Measurements from ENCODE around the gene PACSIN1.

The PACSIN1 gene

GRCh38 chr6:34494973-34495372 lies 29.1 kb downstream of the PACSIN1 start:
- no peak overlapping the region for H2BK12ac ChIP-seq (ENCODE audit: low read length)
- no peak overlapping the region for H2AK5ac ChIP-seq (ENCODE audit: low read length)
- no peaks in the 10 kb centered on the region for H3K36me3 ChIP-seq (ENCODE audit: control insufficient read depth in 1 of 2, insufficient read depth in 2 of 2, low read length in 2 of 2)
- H4K8ac ChIP-seq (ENCODE audit: low read depth, low read length), result no peak overlapping the region
- H3K4me1 ChIP-seq (ENCODE audit: control insufficient read depth in 1 of 2, insufficient read depth in 2 of 2, low read length in 2 of 2), result no peaks in the 10 kb centered on the region
- no peaks in the 10 kb centered on the region for H3K9me3 ChIP-seq (ENCODE audit: insufficient read depth, low read depth, low read length)
- H4K12ac ChIP-seq (ENCODE audit: low read depth, low read length), result no peak overlapping the region
- no peak overlapping the region for H2BK5ac ChIP-seq (ENCODE audit: low read depth, low read length, poor library complexity)
- H3K79me2 ChIP-seq (ENCODE audit: control insufficient read depth, insufficient read depth, low read length, poor library complexity), result no peaks in the 10 kb centered on the region
- no peaks in the 10 kb centered on the region for H3K79me1 ChIP-seq (ENCODE audit: low read length)
- WGBS (ENCODE audit: extremely low coverage, insufficient coverage, insufficient read length), result no CpG with 5 or more reads among the region's 3 CpGs
- H2BK120ac ChIP-seq (ENCODE audit: insufficient read depth, low read length, poor library complexity), result no peak overlapping the region
- H3K4me2 ChIP-seq (ENCODE audit: low read length), result no peak overlapping the region
- no peak overlapping the region for H3K4me3 ChIP-seq (ENCODE audit: low read depth, low read length)
- H2AFZ ChIP-seq (ENCODE audit: insufficient read depth, low read length, poor library complexity), result no peak overlapping the region
- H3K4ac ChIP-seq (ENCODE audit: low read depth, low read length), result no peak overlapping the region
- no peak overlapping the region for H4K91ac ChIP-seq (ENCODE audit: low read depth, low read length)
- no peak overlapping the region for H3K27ac ChIP-seq (ENCODE audit: low read depth, low read length)
- no peak overlapping the region for H3K14ac ChIP-seq (ENCODE audit: low read length)
- H3K9ac ChIP-seq (ENCODE audit: low read length), result no peak overlapping the region
- no peak for DNase-seq
- no peaks in the 10 kb centered on the region for H3K27me3 ChIP-seq (ENCODE audit: insufficient read depth, low read length)
- no peak overlapping the region for H3K23ac ChIP-seq (ENCODE audit: low read length)
- no peak overlapping the region for H3K18ac ChIP-seq (ENCODE audit: low read length)

GRCh38 chr6:34496103-34496685 lies 30.3 kb downstream of the PACSIN1 start:
- no peak overlapping the region for H3K4me3 ChIP-seq (ENCODE audit: low read depth, low read length)
- H3K27ac ChIP-seq (ENCODE audit: low read depth, low read length), result no peak overlapping the region
- H3K9ac ChIP-seq (ENCODE audit: low read length), result no peak overlapping the region
- H2AK5ac ChIP-seq (ENCODE audit: low read length), result no peak overlapping the region
- H4K12ac ChIP-seq (ENCODE audit: low read depth, low read length), result no peak overlapping the region
- no peak overlapping the region for H3K14ac ChIP-seq (ENCODE audit: low read length)
- H3K36me3 ChIP-seq (ENCODE audit: control insufficient read depth in 1 of 2, insufficient read depth in 2 of 2, low read length in 2 of 2), result no peaks in the 10 kb centered on the region
- H4K91ac ChIP-seq (ENCODE audit: low read depth, low read length), result no peak overlapping the region
- H3K79me1 ChIP-seq (ENCODE audit: low read length), result no peaks in the 10 kb centered on the region
- no peaks in the 10 kb centered on the region for H3K27me3 ChIP-seq (ENCODE audit: insufficient read depth, low read length)
- no peak overlapping the region for H3K23ac ChIP-seq (ENCODE audit: low read length)
- no peaks in the 10 kb centered on the region for H3K79me2 ChIP-seq (ENCODE audit: control insufficient read depth, insufficient read depth, low read length, poor library complexity)
- no peak overlapping the region for H3K4me2 ChIP-seq (ENCODE audit: low read length)
- no peak overlapping the region for H4K8ac ChIP-seq (ENCODE audit: low read depth, low read length)
- H3K4ac ChIP-seq (ENCODE audit: low read depth, low read length), result no peak overlapping the region
- no peak for DNase-seq
- H3K4me1 ChIP-seq (ENCODE audit: control insufficient read depth in 1 of 2, insufficient read depth in 2 of 2, low read length in 2 of 2), result no peaks in the 10 kb centered on the region
- H3K18ac ChIP-seq (ENCODE audit: low read length), result no peak overlapping the region
- peaks cover 2% of the 10 kb centered on the region for H3K9me3 ChIP-seq (ENCODE audit: insufficient read depth, low read depth, low read length)
- no peak overlapping the region for H2BK120ac ChIP-seq (ENCODE audit: insufficient read depth, low read length, poor library complexity)
- no peak overlapping the region for H2BK5ac ChIP-seq (ENCODE audit: low read depth, low read length, poor library complexity)
- H2AFZ ChIP-seq (ENCODE audit: insufficient read depth, low read length, poor library complexity), result no peak overlapping the region
- no peak overlapping the region for H2BK12ac ChIP-seq (ENCODE audit: low read length)
- WGBS (ENCODE audit: extremely low coverage, insufficient coverage, insufficient read length), result no CpG with 5 or more reads among the region's 9 CpGs

DNA sequence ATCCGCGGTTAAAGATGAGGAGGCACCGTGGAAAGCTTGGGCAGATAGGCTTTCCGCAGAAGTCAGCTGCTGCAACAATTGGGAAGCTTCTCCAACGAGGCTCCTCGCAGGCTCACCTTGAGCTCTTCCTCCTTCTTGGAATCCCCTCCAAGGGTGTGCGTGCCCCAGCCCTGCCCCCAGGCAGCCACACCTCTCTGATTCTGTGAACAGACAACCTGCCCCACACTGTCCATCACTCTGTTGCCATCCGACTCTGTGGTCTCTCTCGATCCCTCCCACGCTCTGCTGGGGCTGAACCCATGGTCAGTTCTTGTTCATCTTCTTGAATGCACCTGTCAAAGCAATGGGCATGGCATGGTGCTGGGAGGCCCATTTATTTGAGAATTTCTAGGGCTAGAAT lies 31.5 kb downstream of the PACSIN1 start:
- Histone ChIP-seq H3K14ac (ENCODE audit: low read length) (no peak overlapping the region), H3K4ac (ENCODE audit: low read depth, low read length) (no peak overlapping the region), H2AFZ (ENCODE audit: insufficient read depth, low read length, poor library complexity) (no peak overlapping the region), H3K27me3 (ENCODE audit: insufficient read depth, low read length) (no peaks in the 10 kb centered on the region), H3K9me3 (ENCODE audit: insufficient read depth, low read depth, low read length) (peaks cover 4% of the 10 kb centered on the region), H3K79me2 (ENCODE audit: control insufficient read depth, insufficient read depth, low read length, poor library complexity) (no peaks in the 10 kb centered on the region), H3K79me1 (ENCODE audit: low read length) (no peaks in the 10 kb centered on the region), H2BK12ac (ENCODE audit: low read length) (no peak overlapping the region), H2BK120ac (ENCODE audit: insufficient read depth, low read length, poor library complexity) (no peak overlapping the region), H3K9ac (ENCODE audit: low read length) (no peak overlapping the region), H4K12ac (ENCODE audit: low read depth, low read length) (no peak overlapping the region), H3K36me3 (ENCODE audit: control insufficient read depth in 1 of 2, insufficient read depth in 2 of 2, low read length in 2 of 2) (no peaks in the 10 kb centered on the region), H2AK5ac (ENCODE audit: low read length) (no peak overlapping the region), H3K27ac (ENCODE audit: low read depth, low read length) (no peak overlapping the region), H3K18ac (ENCODE audit: low read length) (no peak overlapping the region), H2BK5ac (ENCODE audit: low read depth, low read length, poor library complexity) (no peak overlapping the region), H3K4me2 (ENCODE audit: low read length) (no peak overlapping the region), H3K4me1 (ENCODE audit: control insufficient read depth in 1 of 2, insufficient read depth in 2 of 2, low read length in 2 of 2) (no peaks in the 10 kb centered on the region), H4K91ac (ENCODE audit: low read depth, low read length) (no peak overlapping the region), H4K8ac (ENCODE audit: low read depth, low read length) (no peak overlapping the region), H3K4me3 (ENCODE audit: low read depth, low read length) (no peak overlapping the region), H3K23ac (ENCODE audit: low read length) (no peak overlapping the region)
- WGBS (ENCODE audit: extremely low coverage, insufficient coverage, insufficient read length), result no CpG with 5 or more reads among the region's 10 CpGs
- no peak for DNase-seq

DNA sequence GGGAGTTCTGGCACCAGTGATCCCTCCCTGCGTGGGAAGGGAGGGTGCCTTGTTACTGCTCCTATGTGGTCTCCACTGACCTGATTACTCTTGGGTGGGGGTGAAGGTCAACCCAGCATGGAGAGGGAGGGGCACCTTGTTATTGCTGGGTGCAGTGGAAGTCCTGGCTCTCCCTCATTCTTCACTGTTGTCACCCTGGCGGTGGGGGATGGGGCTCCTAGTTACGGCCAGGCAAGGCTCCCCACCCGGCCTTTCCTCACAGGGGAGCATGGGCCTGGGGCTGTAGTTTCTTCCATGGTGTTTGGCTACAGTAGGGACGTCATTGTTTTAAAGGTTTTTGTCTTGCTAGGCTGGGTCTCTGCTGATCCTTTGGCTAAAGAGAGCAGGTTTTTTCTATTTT lies 40.8 kb downstream of the PACSIN1 start:
- Histone ChIP-seq H4K91ac (ENCODE audit: low read depth, low read length) (no peak overlapping the region), H3K4me1 (ENCODE audit: control insufficient read depth in 1 of 2, insufficient read depth in 2 of 2, low read length in 2 of 2) (no peaks in the 10 kb centered on the region), H4K12ac (ENCODE audit: low read depth, low read length) (no peak overlapping the region), H3K27me3 (ENCODE audit: insufficient read depth, low read length) (no peaks in the 10 kb centered on the region), H2AFZ (ENCODE audit: insufficient read depth, low read length, poor library complexity) (no peak overlapping the region), H3K4ac (ENCODE audit: low read depth, low read length) (no peak overlapping the region), H2BK12ac (ENCODE audit: low read length) (no peak overlapping the region), H3K36me3 (ENCODE audit: control insufficient read depth in 1 of 2, insufficient read depth in 2 of 2, low read length in 2 of 2) (no peaks in the 10 kb centered on the region), H2BK5ac (ENCODE audit: low read depth, low read length, poor library complexity) (no peak overlapping the region), H2BK120ac (ENCODE audit: insufficient read depth, low read length, poor library complexity) (no peak overlapping the region), H3K79me2 (ENCODE audit: control insufficient read depth, insufficient read depth, low read length, poor library complexity) (no peaks in the 10 kb centered on the region), H3K14ac (ENCODE audit: low read length) (no peak overlapping the region), H3K4me2 (ENCODE audit: low read length) (no peak overlapping the region), H4K8ac (ENCODE audit: low read depth, low read length) (no peak overlapping the region), H3K9ac (ENCODE audit: low read length) (no peak overlapping the region), H3K27ac (ENCODE audit: low read depth, low read length) (no peak overlapping the region), H3K23ac (ENCODE audit: low read length) (no peak overlapping the region), H3K18ac (ENCODE audit: low read length) (no peak overlapping the region), H3K9me3 (ENCODE audit: insufficient read depth, low read depth, low read length) (peaks cover 1% of the 10 kb centered on the region), H3K79me1 (ENCODE audit: low read length) (no peaks in the 10 kb centered on the region), H3K4me3 (ENCODE audit: low read depth, low read length) (no peak overlapping the region), H2AK5ac (ENCODE audit: low read length) (no peak overlapping the region)
- no CpG with 5 or more reads among the region's 5 CpGs for whole genome bisulfite sequencing (ENCODE audit: extremely low coverage, insufficient coverage, insufficient read length)
- DNase-seq, result no peak

Measured in trophoblast cell (in vitro differentiated cells and primary cell).